Thyroid gland (tissue), 4 donors: Measurements from ENCODE around the gene TCOF1.

Source experiments
- CTCF ChIP-seq, 6 experiments: fragments of 200-600 bp in 3 of 6; fragments of 450-650 bp in 3 of 6; sonication (generic) in 3 of 6; IDR thresholded peaks; one replicate each; pipeline ENCODE4 v1.5.1; 2016 to 2019; ENCODE audit warnings: antibody characterized with exemption in 6 of 6, mild to moderate bottlenecking in 2 of 6, inconsistent platforms in 1 of 6, moderate library complexity in 1 of 6
- POLR2A ChIP-seq, 2 donors: fragments of 450-650 bp; IDR thresholded peaks; one replicate each; pipeline ENCODE4 v1.6.1; 2017; ENCODE audit warnings: antibody characterized with exemption in 2 of 2, mild to moderate bottlenecking in 2 of 2, moderate library complexity in 1 of 2

GRCh38 chr5:150318613-150319483 is 38.6 kb upstream of the TCOF1 start:
- no peak for TF ChIP-seq CTCF (IDR thresholded peaks at IDR 0.05)
- TF ChIP-seq POLR2A (IDR thresholded peaks at IDR 0.05) = no peak
